ENCODE results near the gene GNA15. TPM values are rescaled to one million over a fixed set of nuclear protein-coding genes. Genes with fewer than 3 reads are reported as not detected.

Gene GNA15
- total and polyA plus RNA-seq, 9 donors = 1.2 to 4.8 (median 1.4) TPM

DNA sequence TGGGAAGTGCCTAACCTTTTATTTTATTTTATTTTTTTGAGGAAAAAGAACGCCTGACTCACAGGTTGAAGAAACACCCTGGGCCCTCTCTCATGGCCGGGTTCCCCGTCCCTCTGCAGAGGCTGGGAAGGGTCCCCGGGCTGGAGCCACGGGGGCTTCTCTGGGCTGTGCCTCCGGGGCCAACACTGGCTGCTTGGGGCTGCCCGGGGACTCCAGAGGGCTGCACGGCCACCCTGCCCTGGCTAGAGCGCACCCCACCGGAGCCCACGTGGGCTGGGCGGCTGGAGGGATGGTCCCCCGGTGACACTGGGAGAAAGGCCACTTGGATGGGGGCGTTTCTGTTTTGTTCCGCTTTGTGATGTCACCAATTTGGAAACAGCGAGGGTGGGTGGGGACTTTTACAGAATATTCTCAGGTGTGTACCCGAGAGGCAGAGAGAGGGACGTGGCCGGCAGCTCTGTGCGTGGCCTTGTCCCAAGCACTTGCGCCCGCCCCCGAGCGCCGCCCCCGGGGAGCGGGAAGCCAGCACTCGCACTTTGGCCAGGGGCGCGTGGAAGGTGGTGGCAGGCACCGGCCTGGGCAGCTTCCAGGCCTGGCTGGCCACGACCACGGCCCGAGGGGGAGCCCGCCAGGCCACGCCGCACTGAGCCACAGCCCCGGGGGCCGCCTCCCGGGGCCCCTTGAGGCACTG lies 13.9 kb upstream of the GNA15 start:
- no peaks in the 10 kb centered on the region for H3K27me3 ChIP-seq
- intact Hi-C loops (cut with DNase I) = no loop called here
- WGBS, 3 donors = 88 to 89% (median 89%) methylated on average over 40 of the region's 40 CpGs
- H3K36me3 ChIP-seq = no peaks in the 10 kb centered on the region
- no peak overlapping the region for H3K27ac ChIP-seq
- peaks cover 4% of the 10 kb centered on the region for H3K4me1 ChIP-seq (ENCODE audit: insufficient read depth)
- no peaks in the 10 kb centered on the region for H3K9me3 ChIP-seq
- H3K4me3 ChIP-seq = no peak overlapping the region
- TF ChIP-seq, protein P1, sequence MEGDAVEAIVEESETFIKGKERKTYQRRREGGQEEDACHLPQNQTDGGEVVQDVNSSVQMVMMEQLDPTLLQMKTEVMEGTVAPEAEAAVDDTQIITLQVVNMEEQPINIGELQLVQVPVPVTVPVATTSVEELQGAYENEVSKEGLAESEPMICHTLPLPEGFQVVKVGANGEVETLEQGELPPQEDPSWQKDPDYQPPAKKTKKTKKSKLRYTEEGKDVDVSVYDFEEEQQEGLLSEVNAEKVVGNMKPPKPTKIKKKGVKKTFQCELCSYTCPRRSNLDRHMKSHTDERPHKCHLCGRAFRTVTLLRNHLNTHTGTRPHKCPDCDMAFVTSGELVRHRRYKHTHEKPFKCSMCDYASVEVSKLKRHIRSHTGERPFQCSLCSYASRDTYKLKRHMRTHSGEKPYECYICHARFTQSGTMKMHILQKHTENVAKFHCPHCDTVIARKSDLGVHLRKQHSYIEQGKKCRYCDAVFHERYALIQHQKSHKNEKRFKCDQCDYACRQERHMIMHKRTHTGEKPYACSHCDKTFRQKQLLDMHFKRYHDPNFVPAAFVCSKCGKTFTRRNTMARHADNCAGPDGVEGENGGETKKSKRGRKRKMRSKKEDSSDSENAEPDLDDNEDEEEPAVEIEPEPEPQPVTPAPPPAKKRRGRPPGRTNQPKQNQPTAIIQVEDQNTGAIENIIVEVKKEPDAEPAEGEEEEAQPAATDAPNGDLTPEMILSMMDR (IDR thresholded peaks at IDR 0.05) = no peak
- TF ChIP-seq POLR2A (IDR thresholded peaks at IDR 0.05) (no peak), EP300 (IDR thresholded peaks at IDR 0.05) (no peak)
- no peak for DNase-seq

DNA sequence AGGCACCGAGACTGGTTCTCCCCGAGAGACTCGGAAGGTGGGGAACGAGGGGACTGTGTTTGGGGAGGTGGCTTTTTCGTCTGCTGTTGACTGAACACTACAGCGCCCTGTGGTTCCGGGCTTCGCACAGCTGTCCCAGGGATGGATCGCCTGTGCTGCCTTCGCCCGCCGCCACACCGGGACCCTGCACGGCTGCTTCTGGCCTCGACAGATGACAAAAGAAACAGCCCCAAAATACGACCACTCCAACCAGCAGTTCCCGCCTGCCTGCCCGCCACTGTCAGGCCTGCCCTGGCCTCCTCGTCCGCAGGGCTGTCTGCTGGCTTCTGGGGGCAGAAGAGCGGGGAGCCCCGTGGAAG lies 13.3 kb upstream of the GNA15 start:
- intact Hi-C loops (cut with DNase I) = no loop called here
- H3K4me3 ChIP-seq = no peak overlapping the region
- TF ChIP-seq EP300 (IDR thresholded peaks at IDR 0.05) (no peak), POLR2A (IDR thresholded peaks at IDR 0.05) (no peak)
- TF ChIP-seq, protein P1 (IDR thresholded peaks at IDR 0.05) = no peak
- H3K4me1 ChIP-seq (ENCODE audit: insufficient read depth) = peaks cover 4% of the 10 kb centered on the region
- no peaks in the 10 kb centered on the region for H3K27me3 ChIP-seq
- no peaks in the 10 kb centered on the region for H3K36me3 ChIP-seq
- no peaks in the 10 kb centered on the region for H3K9me3 ChIP-seq
- DNase-seq = no peak
- WGBS, 3 donors = 91 to 95% (median 92%) methylated on average over 22 of the region's 22 CpGs
- no peak overlapping the region for H3K27ac ChIP-seq

DNA sequence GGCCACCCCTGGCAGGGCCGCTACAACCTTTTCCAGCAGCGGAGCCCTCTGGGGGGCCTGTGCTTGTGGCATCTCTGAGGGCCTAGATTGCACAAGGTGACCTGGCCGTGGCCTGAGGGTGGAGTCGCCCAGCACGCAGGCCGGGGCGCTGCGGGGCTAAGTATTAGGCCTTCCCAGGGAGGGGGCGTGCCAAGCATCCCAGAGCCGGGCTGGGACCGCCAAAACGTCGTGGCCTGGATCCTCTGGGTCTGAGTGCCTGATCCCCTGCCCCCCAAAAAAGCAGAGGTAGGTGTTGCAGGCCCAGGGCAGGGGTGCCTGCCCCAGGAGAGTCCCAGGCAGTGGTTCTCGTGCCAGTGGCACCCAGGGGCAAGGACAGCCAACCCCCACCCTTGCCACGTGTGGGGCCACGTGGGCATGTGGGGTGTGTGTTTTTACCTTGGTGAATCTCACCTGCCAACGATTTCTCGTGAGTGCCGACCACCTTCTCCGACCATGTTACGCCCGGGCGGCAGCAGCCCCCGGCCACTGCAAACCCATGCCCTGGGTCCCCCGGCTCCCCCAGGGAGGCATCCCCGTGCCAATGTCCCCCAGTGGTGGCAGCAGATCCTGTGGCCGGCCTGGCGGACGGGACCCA lies 12.6 kb upstream of the GNA15 start:
- H3K9me3 ChIP-seq = no peaks in the 10 kb centered on the region
- no peak overlapping the region for H3K4me3 ChIP-seq
- H3K36me3 ChIP-seq = no peaks in the 10 kb centered on the region
- TF ChIP-seq, protein P1 (IDR thresholded peaks at IDR 0.05) = no peak
- TF ChIP-seq EP300 (IDR thresholded peaks at IDR 0.05) (no peak), POLR2A (IDR thresholded peaks at IDR 0.05) (no peak)
- intact Hi-C loops (cut with DNase I) = no loop called here
- no peak overlapping the region for H3K27ac ChIP-seq
- peaks cover 4% of the 10 kb centered on the region for H3K4me1 ChIP-seq (ENCODE audit: insufficient read depth)
- no peaks in the 10 kb centered on the region for H3K27me3 ChIP-seq
- WGBS, 3 donors = 68 to 78% (median 68%) methylated on average over 27 to 29 of the region's 29 CpGs
- DNase-seq = peak in 4 of 5 donors; percentile 41 to 67 (median 47)

DNA sequence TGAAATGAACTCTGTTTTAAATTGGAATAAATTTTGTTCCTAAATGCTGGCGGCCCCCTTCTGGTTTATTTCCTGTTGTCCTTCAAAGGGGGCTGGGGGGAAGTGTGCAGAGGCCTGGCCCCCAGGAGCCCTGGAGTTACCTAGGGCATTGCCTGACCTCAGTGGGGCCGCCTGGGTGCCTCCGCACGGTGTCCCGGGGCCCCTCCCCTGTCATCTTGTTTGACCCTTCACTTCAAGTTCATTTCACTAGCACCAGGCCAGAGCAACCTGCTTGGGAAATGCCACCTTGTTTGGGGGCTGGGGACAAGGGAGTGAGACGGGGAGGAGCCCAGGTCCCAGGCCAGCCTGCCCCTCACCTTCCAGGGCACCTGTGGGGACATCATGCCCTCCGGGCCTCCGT lies 11.9 kb upstream of the GNA15 start:
- intact Hi-C loops (cut with DNase I) = no loop called here
- H3K27ac ChIP-seq = no peak overlapping the region

More for the DNA sequence above, 11.9 kb upstream of the GNA15 start:
- H3K4me1 ChIP-seq (ENCODE audit: insufficient read depth) = peaks cover 4% of the 10 kb centered on the region
- no peak for TF ChIP-seq EP300 (IDR thresholded peaks at IDR 0.05)
- TF ChIP-seq, protein P1 (IDR thresholded peaks at IDR 0.05) = no peak
- no peak for TF ChIP-seq POLR2A (IDR thresholded peaks at IDR 0.05)
- DNase-seq = no peak
- H3K36me3 ChIP-seq = no peaks in the 10 kb centered on the region
- no peaks in the 10 kb centered on the region for H3K9me3 ChIP-seq
- 17 to 36% (median 19%) methylated on average over 8 of the region's 8 CpGs for WGBS, 3 donors
- H3K4me3 ChIP-seq = no peak overlapping the region
- no peaks in the 10 kb centered on the region for H3K27me3 ChIP-seq
